Measurements from ENCODE around the gene GPM6B. TPM values are rescaled to one million over a fixed set of nuclear protein-coding genes. Genes with fewer than 3 reads are reported as not detected.

Gene GPM6B
- total RNA-seq: 0.10 and 0.87 TPM in 2 replicates

DNA sequence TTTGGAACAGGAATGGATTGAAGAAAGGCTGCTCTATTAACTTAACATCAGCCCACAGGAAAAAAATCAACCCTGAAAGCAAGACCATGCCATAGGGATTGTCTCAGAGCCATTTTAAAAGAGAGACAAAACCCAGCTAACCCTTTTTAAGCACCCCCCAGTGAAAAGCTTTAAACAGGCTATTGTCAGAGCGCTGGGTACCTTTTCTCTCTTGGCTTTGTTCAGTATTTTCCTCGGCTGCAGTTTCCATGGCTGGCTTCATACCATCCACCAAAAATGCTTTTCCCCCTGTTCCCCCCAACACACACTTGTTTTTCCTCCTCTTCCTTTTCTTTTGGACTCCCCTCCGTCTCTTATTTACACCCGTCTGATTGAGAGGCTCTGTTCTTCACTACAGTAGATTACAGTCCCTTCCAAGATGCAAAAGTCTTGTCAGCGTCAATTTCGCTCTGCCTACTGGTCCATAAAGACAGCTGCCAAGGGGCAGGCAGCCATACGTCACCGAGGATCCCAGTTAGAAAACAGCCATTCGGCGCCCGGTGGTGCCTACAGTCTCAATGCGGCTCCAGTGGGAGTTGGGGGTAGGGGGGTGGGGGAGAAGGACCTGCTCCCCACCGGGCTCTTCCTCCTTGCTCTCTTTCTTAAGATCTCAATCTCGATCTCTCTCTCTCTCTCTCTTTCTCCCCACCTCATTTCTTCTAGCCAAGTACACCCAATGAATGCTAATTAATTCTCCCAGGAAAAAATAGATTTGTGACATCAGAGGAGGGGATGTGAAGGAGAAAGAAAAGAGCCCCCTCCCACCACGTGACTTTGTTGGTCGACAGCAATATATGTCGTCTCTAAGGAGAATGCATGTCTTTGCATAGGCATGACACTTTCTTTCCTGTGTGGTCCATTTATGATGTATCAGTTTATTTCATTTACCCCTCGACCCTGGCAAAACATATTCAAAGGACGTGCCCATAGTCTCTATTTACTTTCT, at the start of gene GPM6B:
Gene GPM6B (minus strand): TSS at position 451 of the 985 bp plus-strand sequence. CDS start 189 bp downstream, at position 262.
- no peak for DNase-seq (ENCODE audit: low read depth)

- no peak for DNase-seq (ENCODE audit: low read depth)
Measured at GRCh38 chrX:13864264-13864663, 47.4 kb upstream of the GPM6B start.

DNA sequence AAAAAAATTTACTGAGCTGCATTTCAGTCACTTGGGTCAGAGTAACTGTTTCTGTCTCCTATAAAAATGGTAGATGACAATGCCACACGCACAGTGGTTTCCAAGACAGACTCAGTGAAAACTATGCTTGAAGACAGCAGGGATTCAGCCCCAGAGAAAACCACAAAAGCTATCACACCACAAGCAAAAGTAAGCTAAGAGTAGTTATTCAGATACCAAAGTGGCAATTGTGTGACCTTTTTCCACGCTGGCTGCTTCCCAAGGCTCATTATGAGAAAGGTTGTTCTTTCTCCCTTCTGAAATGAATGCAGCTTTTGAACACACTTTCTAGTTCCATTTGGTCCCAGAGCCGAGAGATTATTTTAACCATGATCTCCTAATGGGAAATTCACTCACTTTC, 46.4 kb upstream of the GPM6B start:
- no peak for DNase-seq (ENCODE audit: low read depth)

DNA sequence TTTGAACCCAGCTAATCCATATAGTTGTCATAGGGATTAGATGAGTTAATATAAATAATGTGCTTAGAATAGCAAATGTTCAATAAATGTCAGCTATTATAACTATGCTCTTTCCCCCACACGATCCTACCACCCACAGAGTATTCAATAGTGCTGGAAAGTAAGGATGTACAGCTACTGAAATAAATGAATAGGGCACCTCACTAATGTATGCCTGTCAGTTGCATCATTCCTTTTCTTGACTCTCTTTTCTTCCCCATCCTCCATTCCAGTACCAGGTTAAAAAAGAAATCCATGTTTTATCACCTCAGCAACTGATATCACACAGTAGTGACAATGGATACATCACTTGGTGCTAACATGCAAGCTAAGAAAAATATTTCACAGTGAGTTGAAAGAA, 42.8 kb upstream of the GPM6B start:
- DNase-seq (ENCODE audit: low read depth): no peak

DNA sequence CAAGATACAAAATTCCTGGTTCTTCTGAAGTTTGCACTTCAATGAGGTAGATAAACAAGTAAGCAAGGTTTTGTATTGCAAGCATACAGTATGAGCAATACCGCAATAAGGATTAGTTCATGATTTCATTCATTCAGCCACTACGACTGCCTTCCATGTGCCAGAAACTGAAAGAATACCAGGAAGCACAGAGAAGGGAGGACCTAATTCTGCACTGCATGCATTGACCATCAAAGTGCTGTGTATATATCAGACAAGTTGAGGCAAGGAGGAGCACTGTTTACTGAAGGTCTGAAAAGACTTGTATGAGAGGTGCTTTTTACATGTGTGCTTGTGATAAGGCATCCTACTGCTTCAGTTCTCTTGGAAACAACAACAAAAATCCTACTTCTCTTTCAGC, 40.9 kb upstream of the GPM6B start:
- DNase-seq (ENCODE audit: low read depth): no peak

DNA sequence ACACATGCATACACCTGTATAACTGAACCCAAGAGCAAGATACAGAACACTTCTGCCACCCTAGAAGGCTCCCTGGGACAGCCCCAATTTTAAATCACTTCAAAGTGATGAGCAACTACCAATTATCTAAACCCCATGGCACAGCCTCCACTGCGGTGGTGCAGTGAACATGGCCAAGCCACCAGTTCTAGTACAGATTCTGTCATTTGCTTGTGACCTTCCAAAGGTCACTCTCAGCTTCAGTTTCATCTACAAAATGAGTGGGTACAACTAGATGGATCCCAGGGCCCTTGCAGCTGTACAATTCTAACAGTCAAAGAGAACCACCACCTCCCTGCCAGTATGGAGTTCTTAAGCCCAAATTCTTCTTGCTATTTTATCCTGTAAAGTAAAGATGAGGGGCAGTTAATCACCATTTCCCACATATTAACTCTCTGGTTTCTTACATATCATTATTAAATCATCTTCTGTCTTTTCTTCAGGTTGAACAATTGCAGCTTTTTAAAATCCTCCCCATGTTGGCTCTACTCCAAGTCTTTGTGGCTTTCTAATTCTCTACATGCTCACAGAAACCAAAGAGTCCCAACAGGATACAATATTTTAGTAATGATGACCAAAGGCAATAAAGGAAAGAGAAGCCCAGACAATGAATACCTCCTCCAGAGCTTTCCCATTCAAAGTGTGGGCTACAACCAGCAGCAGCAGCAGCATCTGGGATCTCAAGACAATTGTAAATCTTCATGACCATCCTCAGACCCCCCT, 39.0 kb upstream of the GPM6B start:
- no peak for DNase-seq (ENCODE audit: low read depth)

GRCh38 chrX:13854003-13854402, 37.1 kb upstream of the GPM6B start:
- DNase-seq (ENCODE audit: low read depth): no peak

DNA sequence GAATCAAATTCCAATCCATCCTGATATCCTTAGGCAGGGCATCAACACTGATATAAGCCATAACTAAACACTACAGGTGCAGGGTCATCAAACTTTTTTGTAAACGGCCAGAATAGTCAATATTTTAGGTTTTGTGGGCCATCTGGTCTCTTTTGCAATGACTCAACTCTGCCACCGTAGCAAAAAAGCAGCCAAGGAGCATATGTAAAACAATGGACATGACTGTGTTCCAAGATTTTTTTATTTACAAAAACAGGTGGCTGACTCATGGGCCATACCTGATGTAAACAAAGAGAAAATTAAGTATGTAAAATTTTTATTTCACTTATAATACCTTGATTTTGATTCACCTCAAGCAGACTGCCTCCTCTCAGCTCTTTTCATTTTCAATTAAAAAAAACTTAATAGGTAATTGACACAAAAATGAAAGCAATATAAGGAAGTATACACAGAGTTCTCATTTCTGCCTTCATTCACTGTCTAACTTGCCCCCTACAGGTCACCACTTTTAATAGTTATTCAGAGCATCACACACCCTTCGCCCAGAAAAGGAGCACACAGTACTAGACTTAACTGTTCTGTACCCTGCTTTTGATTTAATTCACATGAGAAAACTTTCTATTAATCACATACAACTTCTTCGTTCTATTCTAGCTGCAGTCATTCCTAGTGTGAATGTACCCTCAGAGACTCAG, 35.3 kb upstream of the GPM6B start:
- DNase-seq (ENCODE audit: low read depth): peak; percentile 4

GRCh38 chrX:13845721-13846378, 29.0 kb upstream of the GPM6B start:
- peak; percentile 40 for DNase-seq (ENCODE audit: low read depth)

- DNase-seq (ENCODE audit: low read depth): peak; percentile 1
Measured at GRCh38 chrX:13843150-13843721, 26.3 kb upstream of the GPM6B start.

- no peak for DNase-seq (ENCODE audit: low read depth)
Measured at GRCh38 chrX:13840121-13840520, 23.2 kb upstream of the GPM6B start.

GRCh38 chrX:13837290-13837745, 20.4 kb upstream of the GPM6B start:
- peak; percentile 3 for DNase-seq (ENCODE audit: low read depth)

- DNase-seq (ENCODE audit: low read depth): peak; percentile 19
Measured at GRCh38 chrX:13836575-13836974, 19.7 kb upstream of the GPM6B start.

DNA sequence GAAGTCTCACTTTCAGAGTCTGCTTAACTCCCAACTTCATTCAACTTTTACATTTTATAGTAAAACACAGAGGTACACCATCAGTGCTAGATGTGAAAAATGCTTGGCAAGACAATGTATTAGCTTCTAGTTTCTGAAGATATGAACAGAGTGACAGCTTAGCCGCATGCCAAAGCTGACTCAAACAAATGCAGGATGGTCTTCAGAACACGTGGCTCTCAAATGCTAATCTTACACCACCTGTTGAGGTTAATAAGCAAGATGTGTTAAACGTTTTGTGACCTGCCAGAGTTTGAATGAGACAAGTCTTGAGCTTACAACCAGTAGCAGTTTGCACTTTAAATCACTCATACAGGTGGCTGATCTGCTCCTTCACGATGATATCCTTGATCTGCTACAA, 18.9 kb upstream of the GPM6B start:
- no peak for DNase-seq (ENCODE audit: low read depth)

DNA sequence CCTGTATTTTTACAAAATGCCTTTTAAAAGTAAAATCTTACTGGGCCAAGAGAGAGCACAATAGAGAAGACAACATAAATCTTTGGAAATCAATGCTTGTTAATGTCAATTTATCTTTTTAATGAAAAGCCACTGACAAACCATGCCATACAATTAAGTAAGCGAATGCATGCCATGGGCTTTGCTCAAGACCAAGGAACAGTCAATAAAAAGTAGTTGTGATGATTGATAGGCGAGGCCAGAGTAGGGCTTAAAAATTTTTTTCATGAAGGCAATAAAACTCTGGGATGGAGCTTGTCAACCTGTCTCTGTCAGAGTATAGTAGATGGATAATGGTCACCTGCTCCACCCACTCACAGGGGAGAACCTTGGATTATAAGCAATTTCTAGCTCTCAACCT, 17.5 kb upstream of the GPM6B start:
- DNase-seq (ENCODE audit: low read depth): no peak

GRCh38 chrX:13829983-13830382, 13.1 kb upstream of the GPM6B start:
- DNase-seq (ENCODE audit: low read depth): no peak

DNA sequence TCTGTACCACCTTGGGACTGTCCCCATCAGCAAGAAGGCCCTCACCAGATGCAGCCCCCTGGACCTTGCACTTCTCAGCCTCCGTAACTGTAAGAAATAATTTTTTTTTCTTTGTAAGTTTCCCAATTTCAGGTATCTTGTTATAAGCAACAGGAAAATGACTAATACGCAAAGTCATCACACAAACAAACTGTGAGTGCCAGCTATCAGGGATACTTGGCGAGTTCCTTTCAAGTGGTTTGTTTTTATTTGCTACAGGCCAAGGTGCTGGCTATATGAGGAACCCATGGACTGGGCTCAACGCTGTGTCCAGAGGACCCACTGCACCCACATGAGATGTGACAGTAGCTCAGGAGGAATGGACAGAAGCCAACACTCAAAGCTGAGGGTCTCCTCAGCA, 11.5 kb upstream of the GPM6B start:
- peak; percentile 9 for DNase-seq (ENCODE audit: low read depth)

DNA sequence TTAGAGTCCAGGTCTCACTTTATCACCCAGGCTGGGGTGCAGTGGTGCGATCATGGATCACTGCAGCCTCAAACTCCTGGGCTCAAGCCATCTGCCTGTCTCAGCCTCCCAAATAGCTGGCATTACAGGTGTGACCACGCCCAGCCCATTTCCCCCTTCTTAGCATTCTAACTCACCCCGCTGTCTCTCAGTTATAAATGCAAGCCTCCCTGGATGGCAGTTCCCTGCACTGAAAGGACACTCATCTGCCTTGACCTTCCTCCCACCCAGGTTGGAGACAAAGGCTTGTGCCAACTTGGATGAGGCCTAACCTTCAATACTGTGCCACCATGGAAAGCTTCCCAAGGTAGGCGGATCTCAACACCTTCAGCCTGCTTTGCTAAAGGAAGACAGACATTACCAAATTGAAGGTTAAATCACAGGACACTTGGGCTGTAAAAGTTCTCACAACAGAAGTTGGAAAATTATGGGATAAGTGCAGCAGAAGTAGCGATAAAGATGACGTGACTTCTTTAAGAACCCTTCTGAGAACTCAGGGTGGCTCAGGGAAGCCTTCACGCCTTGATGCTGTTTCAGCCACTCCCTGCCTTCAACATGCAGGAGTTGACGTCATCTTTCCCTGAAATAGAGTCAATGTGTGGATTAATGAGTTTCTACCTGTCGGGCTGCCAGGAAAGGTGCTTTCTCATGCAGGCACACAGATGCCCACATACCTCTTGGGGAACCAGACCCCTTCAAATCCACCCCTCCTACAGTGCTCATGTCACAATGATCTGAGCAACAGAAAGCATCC, 10.6 kb upstream of the GPM6B start:
- peak; percentile 38 for DNase-seq (ENCODE audit: low read depth)

GRCh38 chrX:13826770-13827169, 9.9 kb upstream of the GPM6B start:
- no peak for DNase-seq (ENCODE audit: low read depth)

- DNase-seq (ENCODE audit: low read depth): no peak
Measured at GRCh38 chrX:13825178-13825762, 8.4 kb upstream of the GPM6B start.

All from renal cortical epithelial cell (primary cell).